BJ (cell line): Measurements from ENCODE around the gene APBB2. TPM values are rescaled to one million over a fixed set of nuclear protein-coding genes. Genes with fewer than 3 reads are reported as not detected.

Source experiments
- CTCF ChIA-PET: fragments of 350-600 bp; formaldehyde crosslinking; extraction: SDS; loops from one replicate; lab custom pipeline; 2021; ENCODE audit warnings: antibody characterized with exemption, inconsistent platforms; lab: Yijun Ruan, JAX
- POLR2A ChIA-PET: fragments of 300-600 bp; sonication (Branson Sonifier 250); formaldehyde crosslinking; extraction: SDS; loops from one replicate; lab custom pipeline; 2021; ENCODE audit warnings: antibody characterized with exemption; lab: Charles Lee
- DNase-seq: peaks from one replicate; pipeline ENCODE4 v3.0.0-alpha.2; 2011; ENCODE audit warnings: low read depth
- H3K27me3 ChIP-seq: 2 replicates; pipeline ENCODE4 v1.6.0; 2011; ENCODE audit warnings: low read length; ENCODE audit not compliant: control insufficient read depth, insufficient read depth
- H3K36me3 ChIP-seq: 2 replicates; pipeline ENCODE4 v1.5.1; 2011; ENCODE audit warnings: low read length; ENCODE audit not compliant: control insufficient read depth, insufficient read depth
- H3K4me3 ChIP-seq: 2 replicates; pipeline ENCODE4 v1.5.1; 2011; ENCODE audit warnings: low read depth, mild to moderate bottlenecking, control low read depth, low read length
- CTCF ChIP-seq: IDR thresholded peaks from 2 replicates; pipeline ENCODE4 v1.5.1; 2011; ENCODE audit warnings: low read depth, mild to moderate bottlenecking, control low read depth, inconsistent platforms, low read length, moderate library complexity; ENCODE audit not compliant: insufficient read depth
- polyA plus RNA-seq: library from polyadenylated mRNA; depleted of rRNA; stranded (reverse); fragments of >200 nt; gene quantifications from 2 replicates; pipeline ENCODE4 v1.2.3, GENCODE V29; 2011

The APBB2 gene
- polyA plus RNA-seq, 1 experiment, result 50.3 TPM

- Histone ChIP-seq H3K4me3 (no peak overlapping the region), H3K27me3 (no peaks in the 10 kb centered on the region), H3K36me3 (peaks cover 2% of the 10 kb centered on the region)
- POLR2A ChIA-PET, result no interaction called here
- CTCF ChIA-PET, result interaction anchor here (1.7 kb wide), 1 partner anchor 18 kb away, joined by 3 read pairs; no protein-coding TSS in a partner anchor
- TF ChIP-seq CTCF, result no peak
- DNase-seq, result no peak
These were observed 78.5 kb downstream of the APBB2 start for GRCh38 chr4:41135801-41136200.

- H3K4me3 ChIP-seq, result no peak overlapping the region
- no peak for DNase-seq
- TF ChIP-seq CTCF, result no peak
- no peaks in the 10 kb centered on the region for H3K36me3 ChIP-seq
- ChIA-PET CTCF (interaction anchor here (1.2 kb wide), 1 partner anchor 71 kb away, joined by 3 read pairs; no protein-coding TSS in a partner anchor), POLR2A (no interaction called here)
- no peaks in the 10 kb centered on the region for H3K27me3 ChIP-seq
These were observed 79.8 kb downstream of the APBB2 start for GRCh38 chr4:41134581-41134980.

- no peak for TF ChIP-seq CTCF
- H3K27me3 ChIP-seq, result no peaks in the 10 kb centered on the region
- no peaks in the 10 kb centered on the region for H3K36me3 ChIP-seq
- CTCF ChIA-PET, result interaction anchor here (0.6 to 1.3 kb wide), 4 partner anchors 70 to 156 kb away, joined by 3 to 5 read pairs (median 3); no protein-coding TSS in a partner anchor
- H3K4me3 ChIP-seq, result no peak overlapping the region
- POLR2A ChIA-PET, result no interaction called here
- no peak for DNase-seq
These were observed 80.8 kb downstream of the APBB2 start for GRCh38 chr4:41133454-41134018.

- ChIA-PET CTCF (interaction anchor here (0.6 to 1.3 kb wide), 3 partner anchors 14 to 154 kb away, joined by 3 to 5 read pairs (median 3); no protein-coding TSS in a partner anchor), POLR2A (interaction anchor here (0.6 kb wide), 1 partner anchor 810 kb away, joined by 3 read pairs; no protein-coding TSS in a partner anchor)
- no peak for DNase-seq
- TF ChIP-seq CTCF, result no peak
- no peak overlapping the region for H3K4me3 ChIP-seq
- H3K36me3 ChIP-seq, result no peaks in the 10 kb centered on the region
- H3K27me3 ChIP-seq, result no peaks in the 10 kb centered on the region
These were observed 82.2 kb downstream of the APBB2 start for GRCh38 chr4:41132055-41132683.

GRCh38 chr4:41129936-41130440 lies 84.4 kb downstream of the APBB2 start:
- no peaks in the 10 kb centered on the region for H3K36me3 ChIP-seq
- ChIA-PET CTCF (no interaction called here), POLR2A (interaction anchor here (0.6 kb wide), 1 partner anchor 84 kb away, joined by 4 read pairs; the partner anchor contains the start of gene APBB2)
- H3K4me3 ChIP-seq, result no peak overlapping the region
- no peak for TF ChIP-seq CTCF
- DNase-seq, result no peak
- no peaks in the 10 kb centered on the region for H3K27me3 ChIP-seq
